RWPE2 (cell line): ENCODE results near the gene SAMD14.

ENCODE experiments used
- ATAC-seq: fragments of 200-7000 bp; cut with Tn5 transposase; 3 replicates; pipeline ENCODE4 v1.9.1; 2021; ENCODE audit warnings: low read depth
- DNase-seq: peaks from one replicate; pipeline ENCODE4 v3.0.0-alpha.2; 2020; ENCODE audit warnings: low spot score
- H3K27ac ChIP-seq: fragments of 450-650 bp; 2 replicates; pipeline ENCODE4 v1.5.1; 2017; ENCODE audit warnings: mild to moderate bottlenecking; ENCODE audit not compliant: poor library complexity, severe bottlenecking
- H3K27me3 ChIP-seq: fragments of 250-450 bp; sonication (Bioruptor Pico); 2 replicates; pipeline ENCODE4 v1.5.1; 2021; ENCODE audit warnings: mild to moderate bottlenecking, moderate library complexity; ENCODE audit not compliant: insufficient read depth, poor library complexity, severe bottlenecking
- H3K36me3 ChIP-seq: fragments of 250-450 bp; sonication (Bioruptor Pico); 2 replicates; pipeline ENCODE4 v1.5.1; 2020; ENCODE audit warnings: low read depth, mild to moderate bottlenecking, moderate library complexity
- H3K4me1 ChIP-seq: fragments of 250-450 bp; sonication (Bioruptor Pico); 2 replicates; pipeline ENCODE4 v1.5.1; 2021; ENCODE audit warnings: mild to moderate bottlenecking, moderate library complexity; ENCODE audit not compliant: insufficient read depth, poor library complexity, severe bottlenecking
- H3K4me3 ChIP-seq: fragments of 250-450 bp; sonication (Bioruptor Pico); 2 replicates; pipeline ENCODE4 v1.5.1; 2021; ENCODE audit warnings: mild to moderate bottlenecking, moderate library complexity; ENCODE audit not compliant: severe bottlenecking
- H3K9me3 ChIP-seq: fragments of 250-450 bp; sonication (Bioruptor Pico); 2 replicates; pipeline ENCODE4 v1.5.1; 2021; ENCODE audit warnings: mild to moderate bottlenecking, moderate library complexity; ENCODE audit not compliant: severe bottlenecking
- CTCF ChIP-seq: fragments of 450-650 bp; IDR thresholded peaks from one replicate; pipeline ENCODE4 v1.5.1; 2017; ENCODE audit warnings: mild to moderate bottlenecking, moderate library complexity; ENCODE audit not compliant: poor library complexity, severe bottlenecking

Gene SAMD14

DNA sequence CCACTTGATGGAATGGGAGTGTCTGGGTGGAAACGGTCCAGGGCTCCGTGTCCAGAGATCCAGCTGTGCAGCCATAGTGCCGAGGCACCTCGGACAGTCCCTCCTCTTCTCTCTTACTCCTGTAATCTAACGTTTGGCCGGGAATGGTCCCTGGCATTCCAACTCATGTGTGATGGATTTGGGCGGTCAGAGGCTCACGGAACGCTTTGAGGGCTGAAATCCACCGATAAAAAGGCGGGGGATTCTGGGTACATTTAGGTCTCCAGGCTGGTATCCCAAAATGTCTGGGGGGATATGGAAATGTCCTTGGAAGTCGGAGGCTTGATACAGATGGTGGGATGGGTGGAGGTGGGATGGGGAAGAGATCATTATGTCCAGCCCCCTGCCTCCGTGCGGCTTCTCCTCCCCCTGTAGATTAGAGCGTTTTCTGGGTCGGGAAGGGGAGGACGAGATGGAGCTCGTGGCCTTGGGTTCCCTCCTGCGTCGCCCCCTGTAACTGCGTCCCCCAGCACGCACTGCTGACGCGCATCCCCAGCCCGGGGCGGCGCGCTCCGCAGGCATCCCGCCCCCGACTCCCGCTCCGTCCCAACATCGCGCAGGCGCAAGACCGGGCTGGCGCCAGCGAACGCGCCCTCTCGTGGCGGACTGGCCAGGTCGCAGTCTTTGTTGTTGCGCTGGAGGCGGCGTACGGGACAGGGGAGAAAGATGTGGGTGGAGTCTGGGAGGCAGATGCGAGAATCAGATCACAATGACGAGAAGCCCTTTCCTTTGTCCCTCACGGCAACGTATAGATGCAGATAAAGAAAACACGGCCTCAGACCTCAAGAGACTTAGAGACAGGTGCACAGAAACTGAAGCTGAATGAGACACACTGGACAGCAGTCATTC, 31.3 kb upstream of the SAMD14 start:
- Histone ChIP-seq H3K27ac (no peak overlapping the region), H3K36me3 (no peaks in the 10 kb centered on the region), H3K9me3 (no peaks in the 10 kb centered on the region), H3K4me1 (no peaks in the 10 kb centered on the region), H3K27me3 (no peaks in the 10 kb centered on the region), H3K4me3 (peak overlapping the region; percentile 35)
- ATAC-seq = peak; percentile 93
- DNase-seq = peak; percentile 91
- peak; percentile 97 for TF ChIP-seq CTCF

DNA sequence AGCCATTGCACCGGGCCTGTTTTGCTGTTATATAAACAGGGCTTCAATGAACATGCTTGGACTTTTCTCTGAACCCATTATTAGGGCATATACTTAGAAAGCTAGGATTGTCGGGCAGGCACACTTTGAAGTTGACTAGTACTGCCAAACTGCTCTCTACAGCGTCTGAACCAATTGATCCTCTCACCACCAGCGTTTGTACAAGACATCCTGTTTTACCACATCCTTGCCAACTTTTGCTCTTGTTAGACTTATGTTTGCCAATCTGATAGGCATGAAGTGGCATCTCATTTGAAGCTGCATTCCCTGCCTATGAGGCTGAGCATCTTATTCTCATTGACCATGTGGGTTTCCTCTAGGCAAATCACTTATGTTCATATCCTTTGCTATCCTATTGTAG, 27.9 kb upstream of the SAMD14 start:
- H3K4me1 ChIP-seq = peaks cover 21% of the 10 kb centered on the region
- ATAC-seq (no peak), DNase-seq (no peak)
- no peak overlapping the region for H3K27ac ChIP-seq
- TF ChIP-seq CTCF = no peak
- no peaks in the 10 kb centered on the region for H3K27me3 ChIP-seq
- no peaks in the 10 kb centered on the region for H3K9me3 ChIP-seq
- no peak overlapping the region for H3K4me3 ChIP-seq
- H3K36me3 ChIP-seq = no peaks in the 10 kb centered on the region

DNA sequence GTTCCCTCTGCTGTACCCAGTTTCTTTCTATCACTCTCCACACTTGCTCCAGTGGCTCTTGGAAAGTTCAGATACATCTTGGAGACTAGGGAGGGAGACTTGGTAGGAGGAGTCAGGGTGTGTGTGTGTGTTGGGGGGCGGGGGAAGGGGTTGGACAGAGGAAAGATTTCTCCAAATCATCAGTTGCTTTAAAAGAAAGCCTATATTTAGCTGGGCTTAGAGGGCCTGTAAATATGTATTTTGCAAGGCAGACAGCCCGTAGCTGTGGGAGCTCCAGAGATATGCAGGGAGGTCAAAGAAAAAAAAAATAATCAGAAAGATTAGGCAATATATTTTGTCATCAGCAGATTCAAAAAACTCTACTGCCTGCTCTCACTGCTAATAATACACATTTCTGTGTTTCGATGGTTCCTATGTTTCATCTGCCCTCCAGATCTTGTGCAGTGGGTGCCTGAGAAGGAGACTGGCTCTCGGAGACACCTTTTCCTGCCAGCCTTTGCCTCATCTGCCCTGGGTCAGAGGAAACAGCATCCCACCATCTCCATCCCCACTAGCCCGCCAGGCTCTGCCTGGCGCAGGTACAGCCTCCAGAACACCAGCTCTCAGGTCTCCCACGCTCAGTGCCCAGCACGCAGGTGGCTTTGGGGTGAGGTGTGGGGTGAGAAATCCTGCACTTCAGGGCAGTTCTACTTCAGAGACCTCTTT, 25.3 kb upstream of the SAMD14 start:
- Histone ChIP-seq H3K27ac (peak overlapping the region; percentile 95), H3K9me3 (no peaks in the 10 kb centered on the region), H3K36me3 (no peaks in the 10 kb centered on the region), H3K4me1 (peaks cover 30% of the 10 kb centered on the region), H3K4me3 (no peak overlapping the region), H3K27me3 (no peaks in the 10 kb centered on the region)
- DNase-seq (no peak), ATAC-seq (no peak)
- no peak for TF ChIP-seq CTCF

DNA sequence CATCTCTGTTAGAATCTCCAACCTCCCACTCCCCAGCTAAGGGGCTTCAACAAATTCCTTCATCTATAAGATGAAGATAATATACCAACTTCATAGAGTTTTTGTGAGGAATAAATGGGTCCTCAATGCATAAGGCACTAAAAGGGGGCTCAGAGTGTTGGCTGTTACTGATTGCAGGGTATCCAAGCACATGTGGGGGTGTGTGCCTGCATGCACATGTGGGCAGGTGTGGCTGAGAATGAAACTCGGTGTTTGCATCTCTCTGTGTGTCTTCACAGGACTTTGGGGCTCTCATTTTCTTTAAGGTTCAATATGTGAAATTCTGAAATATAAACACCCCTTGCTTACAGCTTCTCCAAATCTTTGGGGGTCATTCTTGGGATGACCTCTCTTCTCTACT, 24.6 kb upstream of the SAMD14 start:
- no peak overlapping the region for H3K4me3 ChIP-seq
- no peaks in the 10 kb centered on the region for H3K27me3 ChIP-seq
- DNase-seq (no peak), ATAC-seq (no peak)
- H3K9me3 ChIP-seq = no peaks in the 10 kb centered on the region
- no peaks in the 10 kb centered on the region for H3K36me3 ChIP-seq
- peaks cover 30% of the 10 kb centered on the region for H3K4me1 ChIP-seq
- TF ChIP-seq CTCF = no peak
- H3K27ac ChIP-seq = peak overlapping the region; percentile 95
